AG04450 (cell line): ENCODE results near the gene MAP2K5. TPM values are rescaled to one million over a fixed set of nuclear protein-coding genes. Genes with fewer than 3 reads are reported as not detected.
A peak's percentile ranks its signal among the peaks of the same experiment; 100 is the strongest.

Source experiments
- CTCF ChIA-PET: fragments of 300-600, 350-600 bp; formaldehyde crosslinking; extraction: SDS; loops from one replicate; lab custom pipeline; 2022; ENCODE audit warnings: antibody characterized with exemption, inconsistent platforms; lab: Charles Lee
- POLR2A ChIA-PET: fragments of 350-600 bp; formaldehyde crosslinking; extraction: SDS; loops from one replicate; lab custom pipeline; 2021; ENCODE audit warnings: antibody characterized with exemption, inconsistent platforms; lab: Yijun Ruan, JAX
- DNase-seq: peaks from one replicate; pipeline ENCODE4 v3.0.0-alpha.2; 2011; ENCODE audit warnings: low read depth, low spot score
- H3K27ac ChIP-seq: one replicate; pipeline ENCODE4 v1.5.1; 2012; ENCODE audit warnings: low read depth, low read length, control low read depth
- H3K27me3 ChIP-seq: one replicate; pipeline ENCODE4 v1.6.0; 2012; ENCODE audit warnings: low read length; ENCODE audit not compliant: control insufficient read depth, insufficient read depth
- H3K4me3 ChIP-seq: 2 replicates; pipeline ENCODE4 v1.5.1; 2011; ENCODE audit warnings: mild to moderate bottlenecking, low read depth, low read length, control low read depth
- H3K9me3 ChIP-seq: 2 replicates; pipeline ENCODE4 v1.5.1; 2012; ENCODE audit warnings: low read length; ENCODE audit not compliant: control insufficient read depth, insufficient read depth
- polyA plus RNA-seq: library from polyadenylated mRNA; depleted of rRNA; stranded (reverse); fragments of >200 nt; gene quantifications from 2 replicates; pipeline ENCODE4 v1.2.3, GENCODE V29; 2011
- TF ChIP-seq, protein P1 (sequence below): IDR thresholded peaks from 2 replicates; pipeline ENCODE4 v1.5.1; 2011; ENCODE audit warnings: low read depth, low read length, control low read depth, inconsistent platforms

MAP2K5 gene
- polyA plus RNA-seq, 1 experiment: 5.4 TPM

GRCh38 chr15:67508407-67508806 is 34.1 kb upstream of the MAP2K5 start:
- POLR2A ChIA-PET: interaction anchor here (0.7 kb wide), 1 partner anchor 138 kb away, joined by 3 read pairs; no protein-coding TSS in a partner anchor

GRCh38 chr15:67509918-67510317 is 32.6 kb upstream of the MAP2K5 start:
- no peak for DNase-seq
- H3K27ac ChIP-seq: no peak overlapping the region
- CTCF ChIA-PET: no interaction called here
- TF ChIP-seq, protein P1, sequence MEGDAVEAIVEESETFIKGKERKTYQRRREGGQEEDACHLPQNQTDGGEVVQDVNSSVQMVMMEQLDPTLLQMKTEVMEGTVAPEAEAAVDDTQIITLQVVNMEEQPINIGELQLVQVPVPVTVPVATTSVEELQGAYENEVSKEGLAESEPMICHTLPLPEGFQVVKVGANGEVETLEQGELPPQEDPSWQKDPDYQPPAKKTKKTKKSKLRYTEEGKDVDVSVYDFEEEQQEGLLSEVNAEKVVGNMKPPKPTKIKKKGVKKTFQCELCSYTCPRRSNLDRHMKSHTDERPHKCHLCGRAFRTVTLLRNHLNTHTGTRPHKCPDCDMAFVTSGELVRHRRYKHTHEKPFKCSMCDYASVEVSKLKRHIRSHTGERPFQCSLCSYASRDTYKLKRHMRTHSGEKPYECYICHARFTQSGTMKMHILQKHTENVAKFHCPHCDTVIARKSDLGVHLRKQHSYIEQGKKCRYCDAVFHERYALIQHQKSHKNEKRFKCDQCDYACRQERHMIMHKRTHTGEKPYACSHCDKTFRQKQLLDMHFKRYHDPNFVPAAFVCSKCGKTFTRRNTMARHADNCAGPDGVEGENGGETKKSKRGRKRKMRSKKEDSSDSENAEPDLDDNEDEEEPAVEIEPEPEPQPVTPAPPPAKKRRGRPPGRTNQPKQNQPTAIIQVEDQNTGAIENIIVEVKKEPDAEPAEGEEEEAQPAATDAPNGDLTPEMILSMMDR: no peak
- H3K4me3 ChIP-seq: no peak overlapping the region
- H3K9me3 ChIP-seq: no peaks in the 10 kb centered on the region
- no peaks in the 10 kb centered on the region for H3K27me3 ChIP-seq
- POLR2A ChIA-PET: no interaction called here

More at GRCh38 chr15:67508407-67508806, 34.1 kb upstream of the MAP2K5 start:
- Histone ChIP-seq H3K4me3 (no peak overlapping the region), H3K27me3 (no peaks in the 10 kb centered on the region), H3K9me3 (no peaks in the 10 kb centered on the region), H3K27ac (no peak overlapping the region)
- CTCF ChIA-PET: interaction anchor here (1.5 kb wide), 1 partner anchor 328 kb away, joined by 6 read pairs; no protein-coding TSS in a partner anchor
- DNase-seq: no peak
- TF ChIP-seq, protein P1: no peak

GRCh38 chr15:67510597-67511190 is 31.8 kb upstream of the MAP2K5 start:
- POLR2A ChIA-PET: interaction anchor here (0.6 kb wide), 1 partner anchor 11 kb away, joined by 3 read pairs; the partner anchor contains the start of gene C15orf61
- Histone ChIP-seq H3K9me3 (no peaks in the 10 kb centered on the region), H3K4me3 (no peak overlapping the region), H3K27ac (peak overlapping the region; percentile 52), H3K27me3 (no peaks in the 10 kb centered on the region)
- no peak for DNase-seq
- TF ChIP-seq, protein P1: no peak
- CTCF ChIA-PET: interaction anchor here (0.6 kb wide), 1 partner anchor 53 kb away, joined by 3 read pairs; no protein-coding TSS in a partner anchor

- H3K27ac ChIP-seq: peak overlapping the region; percentile 52
- H3K27me3 ChIP-seq: no peaks in the 10 kb centered on the region
- H3K4me3 ChIP-seq: no peak overlapping the region
- no peak for DNase-seq
- CTCF ChIA-PET: interaction anchor here (0.8 kb wide), 1 partner anchor 9 kb away, joined by 3 read pairs; the partner anchor contains the start of gene C15orf61
- TF ChIP-seq, protein P1: no peak
- no peaks in the 10 kb centered on the region for H3K9me3 ChIP-seq
- POLR2A ChIA-PET: no interaction called here
Observed at GRCh38 chr15:67511606-67512005, 30.9 kb upstream of the MAP2K5 start.

GRCh38 chr15:67512140-67512539 is 30.4 kb upstream of the MAP2K5 start:
- no peak for DNase-seq
- Histone ChIP-seq H3K27ac (no peak overlapping the region), H3K27me3 (no peaks in the 10 kb centered on the region), H3K9me3 (no peaks in the 10 kb centered on the region), H3K4me3 (no peak overlapping the region)
- ChIA-PET POLR2A (no interaction called here), CTCF (interaction anchor here (0.8 kb wide), 1 partner anchor 9 kb away, joined by 3 read pairs; the partner anchor contains the start of gene C15orf61)
- TF ChIP-seq, protein P1: no peak
